GM19455 (cell line): ENCODE measurements around the gene SMYD1.

ENCODE experiments used
- ATAC-seq: cut with Tn5 transposase; IDR thresholded peaks from one replicate; pipeline ENCODE4 v1.9.1; 2021; ENCODE audit not compliant: unreplicated experiment

SMYD1 gene

GRCh38 chr2:88139804-88140203 is 72.2 kb downstream of the SMYD1 start:
- ATAC-seq = no peak

DNA sequence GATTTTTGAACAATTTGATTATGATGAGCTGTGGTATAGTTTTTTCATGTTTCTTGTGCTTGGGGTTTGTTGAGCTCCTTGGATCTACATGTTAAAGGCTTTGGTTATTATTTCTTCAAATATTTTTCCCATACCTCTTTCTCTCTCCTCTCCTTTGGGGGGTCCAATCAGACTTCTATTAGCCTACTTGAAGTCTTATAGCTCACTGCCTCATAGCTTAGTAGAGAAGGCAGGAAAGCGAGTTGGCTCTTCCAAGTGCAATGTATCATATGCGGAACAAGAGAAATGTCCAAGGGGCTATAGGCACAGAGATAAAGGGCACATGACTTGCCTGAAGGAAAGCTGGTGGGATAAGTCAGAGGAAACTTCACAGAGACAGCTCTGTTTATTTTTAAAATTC is 74.3 kb downstream of the SMYD1 start:
- ATAC-seq = no peak

GRCh38 chr2:88144271-88144670 is 76.6 kb downstream of the SMYD1 start:
- ATAC-seq = no peak

DNA sequence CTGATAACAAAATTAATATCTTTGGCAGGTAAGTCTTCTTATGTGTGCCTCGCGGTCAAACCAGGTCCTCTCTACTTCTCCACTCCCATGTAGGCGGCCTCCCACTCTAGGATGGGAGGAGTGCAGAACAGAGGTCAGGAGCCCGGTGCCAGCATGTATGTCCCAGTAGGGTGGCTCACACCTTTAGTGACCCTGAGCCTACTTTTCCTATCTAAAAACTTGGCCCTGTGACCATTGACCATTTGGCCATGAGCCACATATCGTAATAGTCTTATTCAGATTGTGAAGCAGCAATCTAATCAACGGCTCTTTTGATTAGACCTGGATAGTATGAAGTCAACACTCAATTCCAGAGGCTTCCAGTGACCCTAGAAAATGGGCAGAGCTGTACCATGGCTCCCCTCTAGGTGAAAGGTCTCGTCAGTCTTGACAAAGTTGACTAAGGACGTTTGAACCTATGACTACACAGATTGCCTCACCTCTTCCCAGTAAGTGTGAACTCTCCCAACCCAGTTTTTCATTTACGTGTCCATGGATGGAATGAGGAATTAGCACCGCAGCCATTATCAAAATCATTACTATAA is 77.4 kb downstream of the SMYD1 start:
- no peak for ATAC-seq

DNA sequence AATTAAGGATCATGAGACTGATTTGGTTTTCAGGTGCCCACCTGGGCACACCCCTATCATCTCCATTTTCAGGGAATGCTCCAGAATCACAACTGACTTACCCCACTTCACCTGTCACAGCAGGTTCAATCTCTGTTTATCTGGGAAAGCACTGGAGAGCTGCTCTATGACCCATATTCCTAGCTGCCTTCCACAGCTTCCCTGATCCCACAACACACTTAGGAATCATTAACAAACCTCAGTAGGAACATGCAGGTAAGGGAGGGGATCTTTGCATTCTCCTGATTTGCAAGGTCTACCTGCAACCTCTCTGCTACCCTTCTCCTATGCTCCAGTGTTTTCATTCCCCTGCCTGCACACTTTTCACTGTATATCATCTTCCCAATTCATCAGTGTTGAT is 79.0 kb downstream of the SMYD1 start:
- ATAC-seq = no peak

DNA sequence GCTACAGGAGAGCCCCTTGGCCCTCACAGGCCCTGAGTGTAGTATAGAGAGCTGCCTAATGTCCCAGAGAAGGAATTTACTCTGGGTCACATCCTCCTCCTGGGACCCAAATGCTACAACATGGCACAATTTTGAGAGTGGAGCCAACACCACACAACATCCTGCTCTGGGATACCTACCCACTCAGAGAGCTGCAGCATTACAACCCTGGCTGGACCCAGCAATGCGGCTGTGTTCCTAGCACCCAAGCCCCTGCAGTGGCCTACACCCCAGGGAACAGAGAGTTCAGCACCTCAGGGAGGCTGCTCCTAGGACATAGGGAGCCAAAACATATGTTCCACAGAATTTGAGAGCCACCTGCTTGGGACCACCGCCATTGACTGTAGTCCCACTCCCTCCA is 79.5 kb downstream of the SMYD1 start:
- no peak for ATAC-seq

- no peak for ATAC-seq
Observed at GRCh38 chr2:88148929-88149438, 81.4 kb downstream of the SMYD1 start.

- ATAC-seq = no peak
Observed at GRCh38 chr2:88159481-88159880, 91.9 kb downstream of the SMYD1 start.

DNA sequence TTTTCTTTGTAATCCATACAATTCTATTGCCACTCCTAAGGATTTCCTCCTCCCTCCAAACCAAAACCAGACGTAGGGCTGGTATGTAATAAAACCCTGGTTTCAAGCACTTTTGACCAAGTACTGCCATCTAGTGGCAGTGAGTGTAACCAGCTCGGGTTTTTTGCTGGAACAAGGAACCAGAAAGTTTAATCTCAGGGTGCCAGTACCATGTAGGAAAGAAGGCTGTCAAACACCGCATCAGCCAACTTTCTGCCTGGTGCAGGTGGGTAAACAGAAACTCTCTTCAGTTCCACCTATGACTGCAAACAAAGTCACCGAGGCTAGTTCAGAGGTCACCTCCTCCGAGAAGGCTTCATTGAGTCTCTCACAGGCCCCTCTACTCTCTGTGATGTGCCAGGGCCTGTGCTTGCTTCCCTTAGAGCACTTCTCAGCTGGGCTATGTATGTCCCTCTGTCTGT is 92.4 kb downstream of the SMYD1 start:
- no peak for ATAC-seq

- ATAC-seq = no peak
Observed at GRCh38 chr2:88160517-88160916, 92.9 kb downstream of the SMYD1 start.

DNA sequence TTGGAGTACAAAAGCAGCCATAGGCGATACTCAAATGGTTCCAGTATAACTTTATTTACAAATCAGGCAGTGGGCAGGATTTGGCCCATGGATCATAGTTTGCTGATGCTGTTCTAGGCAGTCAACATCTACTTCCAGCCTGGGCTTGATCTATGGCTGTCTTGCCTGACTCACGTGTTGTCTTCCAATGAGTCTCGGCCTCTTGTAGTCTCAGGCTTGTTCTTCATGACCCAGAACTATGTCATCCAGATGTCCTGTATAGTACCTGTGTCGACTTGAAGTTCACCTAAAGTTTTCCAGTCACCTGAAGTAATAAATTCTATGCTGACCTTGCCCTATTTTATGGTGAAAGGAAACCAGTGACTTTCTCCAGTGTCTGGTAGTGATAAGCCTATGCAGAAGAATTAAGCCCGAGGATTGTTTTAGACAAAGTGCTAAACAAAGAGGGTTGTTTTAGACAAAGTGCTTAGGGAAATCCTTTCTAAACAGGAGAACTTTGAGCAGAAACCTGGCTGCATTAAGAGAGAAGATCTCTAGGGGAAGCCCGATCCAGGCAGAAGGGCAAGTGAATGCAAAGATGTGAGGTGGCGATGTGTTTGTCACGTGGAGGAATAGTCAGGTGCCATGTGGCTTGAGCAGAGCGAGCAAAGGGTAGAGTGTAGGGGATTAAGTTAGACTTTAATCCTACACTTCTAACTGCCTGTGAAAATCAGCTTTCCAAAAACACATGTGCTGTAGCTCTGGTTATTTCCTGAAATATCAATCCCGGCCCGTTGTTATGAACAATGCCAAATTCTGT is 94.0 kb downstream of the SMYD1 start:
- ATAC-seq = no peak
